GM21723 (cell line): ENCODE measurements around the gene MAN2C1.
A peak's percentile ranks its signal among the peaks of the same experiment; 100 is the strongest.
"Not testable (repeated sequence)": the region's sequence is repeated elsewhere in the genome, so short reads cannot be mapped to it uniquely, and the experiment has no call there.

Experiments
- ATAC-seq: cut with Tn5 transposase; IDR thresholded peaks from one replicate; pipeline ENCODE4 v1.9.1; 2021; ENCODE audit warnings: mild to moderate bottlenecking, moderate library complexity; ENCODE audit not compliant: unreplicated experiment

MAN2C1 gene

DNA sequence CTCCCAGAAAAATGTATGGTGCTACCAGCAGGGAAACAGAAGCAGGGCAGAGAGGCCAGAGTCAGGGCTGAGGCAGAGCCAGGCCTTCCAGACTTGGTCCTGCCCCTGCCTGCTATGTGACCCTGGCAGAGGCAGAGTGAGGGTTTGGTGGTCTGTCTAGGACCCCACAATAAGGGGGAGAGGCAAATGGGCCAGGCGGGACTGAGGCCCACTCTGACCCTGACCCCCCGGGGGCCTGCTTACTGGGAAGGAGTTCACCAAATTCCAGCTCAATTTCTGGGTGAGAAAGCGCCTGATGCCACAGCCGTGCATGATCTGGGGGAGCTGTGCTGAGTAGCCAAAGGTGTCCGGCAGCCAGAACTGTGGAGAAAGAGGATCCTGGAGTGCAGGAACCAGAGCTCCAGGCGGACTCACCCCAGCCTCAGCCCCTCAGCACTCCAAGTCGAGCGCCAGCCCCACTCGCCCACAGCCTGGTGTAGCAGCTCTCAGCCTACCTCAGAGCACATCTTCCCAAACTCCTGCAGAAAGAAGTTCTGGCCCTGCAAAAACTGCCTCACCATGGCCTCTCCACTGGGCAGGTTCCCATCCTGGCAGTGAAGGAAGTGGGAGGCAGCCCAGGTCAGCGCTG lies 6.9 kb downstream of the MAN2C1 start:
- no peak for ATAC-seq

DNA sequence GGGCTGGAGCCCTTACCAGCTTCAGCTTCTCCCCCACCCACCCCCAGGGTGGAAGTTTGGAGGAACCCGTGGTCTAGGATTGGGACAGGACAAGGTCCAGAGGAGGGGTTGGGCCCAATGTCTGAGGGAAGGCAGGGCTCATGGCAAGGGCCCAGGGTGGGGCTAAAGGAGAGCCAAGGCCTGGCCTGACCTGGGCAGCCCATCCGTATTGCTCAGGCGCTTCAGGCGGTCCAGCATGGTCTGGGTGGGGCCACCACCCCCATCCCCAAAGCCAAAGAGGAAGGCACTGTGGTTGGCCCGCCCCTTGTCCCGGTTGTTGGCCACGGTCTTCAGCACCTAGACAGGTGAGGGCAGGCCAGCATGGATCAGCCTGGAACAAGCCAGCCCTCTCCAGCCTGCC lies 7.6 kb downstream of the MAN2C1 start:
- no peak for ATAC-seq

DNA sequence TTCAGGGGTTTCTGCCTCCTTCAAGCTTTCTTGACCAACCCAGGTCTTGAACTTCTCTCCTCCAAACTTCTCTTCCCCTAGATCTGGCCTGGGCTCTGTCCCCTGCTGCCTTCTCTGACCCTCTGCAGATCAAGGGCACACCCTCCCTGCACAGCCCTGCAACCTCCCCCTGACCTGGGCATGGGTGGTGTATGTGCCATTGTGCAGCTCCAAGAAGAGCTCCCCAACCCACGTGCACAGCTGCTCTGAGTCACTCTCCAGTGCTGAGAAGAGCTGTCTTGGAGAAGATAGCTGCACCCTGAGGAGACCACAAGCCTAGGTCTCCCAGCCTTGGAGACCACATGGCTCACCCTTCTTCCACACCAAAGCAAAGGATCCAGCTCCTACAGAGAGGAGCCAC lies 8.0 kb downstream of the MAN2C1 start:
- no peak for ATAC-seq

DNA sequence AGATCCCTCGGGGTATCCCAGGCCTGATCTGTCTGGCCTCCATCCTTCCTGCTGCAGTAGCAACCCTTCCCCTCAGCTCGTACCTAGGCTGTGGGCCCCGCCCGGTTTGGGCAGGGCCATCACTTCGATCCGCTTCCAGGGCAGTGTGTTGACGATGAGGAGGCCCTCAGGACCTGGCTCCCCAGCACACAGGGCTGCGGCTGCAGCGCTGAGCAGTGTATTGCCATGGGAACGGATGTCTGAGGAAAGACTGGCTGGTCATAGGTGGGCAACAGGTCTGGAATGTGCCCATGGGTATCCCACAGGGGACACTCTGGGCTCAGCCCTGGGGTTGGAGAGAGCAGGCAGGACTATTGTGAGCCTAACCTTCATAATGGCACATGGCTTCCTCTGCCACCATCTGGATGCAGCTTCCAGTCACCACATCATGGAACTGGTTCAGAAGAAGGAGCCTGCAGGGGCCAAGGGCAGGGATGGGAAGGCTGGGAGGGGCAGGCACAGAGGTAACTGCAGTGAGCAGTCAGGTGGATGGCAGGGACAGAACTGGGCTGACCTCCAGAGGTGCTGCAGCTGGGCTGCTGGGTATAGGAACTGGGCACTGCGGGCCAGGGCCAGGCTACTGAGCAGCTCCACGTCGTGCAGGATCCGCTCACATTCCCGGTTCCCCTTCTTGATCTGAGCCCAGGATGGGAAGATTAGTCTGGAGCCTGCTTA lies 8.7 kb downstream of the MAN2C1 start:
- ATAC-seq: no peak

DNA sequence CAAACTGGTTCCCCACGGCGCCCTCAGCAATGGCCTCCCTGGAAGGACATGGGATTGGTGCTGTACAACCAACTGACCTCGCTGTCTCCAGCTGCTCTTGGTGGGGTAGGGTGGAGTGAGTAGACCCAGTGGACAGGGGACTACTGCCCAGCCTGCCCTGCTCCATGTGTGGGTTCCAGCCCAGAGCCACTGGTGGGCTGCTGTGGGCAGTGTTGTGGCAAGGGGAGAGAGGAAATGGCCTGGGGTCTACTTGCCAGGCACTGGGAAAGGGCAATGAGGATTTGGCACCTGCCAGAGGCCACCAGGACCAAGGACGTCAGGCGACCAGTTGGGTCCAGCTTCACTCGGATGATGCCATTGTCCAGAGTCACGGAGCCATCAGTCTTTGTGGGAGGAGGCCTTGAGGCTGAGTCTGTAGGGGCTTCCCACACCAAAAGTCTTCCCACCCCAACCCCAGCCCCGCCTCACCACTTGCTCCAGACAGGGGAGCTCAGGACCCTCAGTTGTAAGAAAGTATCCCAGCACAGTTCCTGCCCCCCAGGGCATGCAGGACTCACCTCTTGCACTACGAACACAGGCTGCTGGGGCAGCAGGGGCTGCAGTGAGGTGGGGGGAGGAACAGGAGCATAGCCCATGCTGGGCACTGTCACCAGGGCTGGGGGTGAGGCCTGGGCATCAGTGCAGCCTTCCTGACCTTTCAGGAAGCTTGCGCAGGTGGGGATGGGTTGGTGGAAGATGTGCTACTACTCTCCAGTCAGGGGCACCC lies 9.5 kb downstream of the MAN2C1 start:
- ATAC-seq: no peak

DNA sequence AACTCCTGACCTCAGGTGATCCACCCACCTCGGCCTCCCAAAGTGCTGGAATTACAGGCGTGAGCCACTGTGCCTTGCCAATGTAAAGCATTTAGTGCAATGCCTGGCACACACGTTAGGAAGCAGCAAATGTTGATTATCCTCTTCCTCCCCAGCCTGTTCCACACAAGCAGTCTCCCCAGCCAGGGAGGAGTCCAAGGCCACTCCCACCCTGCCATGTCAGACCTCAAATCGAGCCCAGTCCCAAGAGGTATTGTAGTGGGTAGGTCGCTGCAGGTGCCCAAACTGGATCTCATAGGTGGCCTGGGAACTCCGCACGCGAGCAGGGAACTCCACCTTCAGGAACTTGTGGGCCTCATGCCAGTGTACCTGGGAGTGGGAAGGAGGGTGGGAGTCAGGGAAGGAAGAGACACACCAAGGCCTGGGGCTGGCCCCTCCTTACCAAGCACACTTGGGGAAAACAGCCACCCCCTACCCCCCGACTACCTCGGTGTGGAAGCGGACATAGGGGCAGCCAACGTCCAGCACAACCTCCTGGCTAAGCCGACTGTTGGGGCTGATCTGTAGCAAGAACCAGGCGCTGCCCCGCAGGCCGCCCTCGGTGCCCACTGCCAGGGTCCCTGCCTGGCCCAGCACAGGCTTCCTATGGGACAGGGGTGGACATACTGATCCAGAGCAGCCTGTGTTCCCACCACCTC lies 10.3 kb downstream of the MAN2C1 start:
- ATAC-seq: no peak

DNA sequence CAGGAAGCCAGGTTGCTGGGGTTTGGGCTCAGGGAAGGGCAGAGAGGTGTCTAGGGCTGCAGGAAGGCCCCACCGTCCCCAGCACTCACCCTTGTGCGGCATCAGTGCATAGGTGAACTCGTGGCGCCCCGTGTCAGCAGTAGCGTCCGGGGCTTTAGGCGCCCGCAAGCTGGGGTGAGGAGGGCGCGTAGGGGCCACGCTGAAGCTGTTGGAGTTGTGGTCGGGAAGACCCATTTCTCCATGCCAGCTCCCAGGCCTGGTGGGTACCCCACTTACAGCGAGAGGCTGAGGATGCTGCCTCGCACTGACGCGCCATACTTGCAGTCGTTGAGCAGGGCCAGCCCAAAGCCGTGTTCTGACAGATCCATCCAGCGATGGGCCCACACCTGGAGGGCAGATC lies 11.9 kb downstream of the MAN2C1 start:
- ATAC-seq: no peak

DNA sequence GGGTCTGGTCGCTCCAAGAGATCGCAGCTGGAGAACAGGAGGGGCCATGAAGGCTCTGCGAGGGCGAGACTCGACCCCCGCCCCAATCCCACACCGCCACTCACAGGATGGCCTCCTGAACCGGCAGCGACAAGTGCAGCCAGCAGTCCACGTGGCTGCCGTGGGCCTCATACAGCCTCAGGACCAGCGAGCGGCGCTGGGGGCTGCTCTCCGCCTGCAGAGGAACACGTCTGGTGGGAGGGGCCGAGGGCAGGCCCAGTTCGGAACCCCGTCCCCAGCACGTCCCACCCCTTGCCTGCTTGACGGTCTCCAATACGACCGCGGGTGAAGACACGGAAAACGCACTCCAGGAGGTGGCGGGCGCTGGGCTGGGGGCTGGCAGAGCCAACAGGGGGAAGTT lies 12.4 kb downstream of the MAN2C1 start:
- no peak for ATAC-seq

DNA sequence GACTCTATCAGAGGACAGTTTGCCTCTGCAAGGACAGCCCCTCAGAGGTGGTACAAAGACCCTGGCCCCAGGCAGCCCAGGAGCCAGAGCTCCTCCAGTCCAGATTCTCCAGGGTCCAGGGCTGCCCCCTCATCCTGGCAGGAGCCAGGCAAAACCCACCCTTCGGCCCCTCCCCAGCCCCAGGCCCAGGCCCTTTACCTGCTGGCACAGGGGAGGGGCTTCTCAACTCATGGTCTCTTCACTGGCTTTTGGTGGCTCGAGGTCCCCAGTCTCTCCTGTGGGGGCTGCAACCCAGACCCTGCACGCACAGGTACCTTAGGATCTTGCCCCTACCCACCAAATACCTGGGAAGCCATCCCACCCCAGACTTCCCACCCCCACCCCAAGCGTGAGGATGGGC lies 13.0 kb downstream of the MAN2C1 start:
- ATAC-seq: no peak

DNA sequence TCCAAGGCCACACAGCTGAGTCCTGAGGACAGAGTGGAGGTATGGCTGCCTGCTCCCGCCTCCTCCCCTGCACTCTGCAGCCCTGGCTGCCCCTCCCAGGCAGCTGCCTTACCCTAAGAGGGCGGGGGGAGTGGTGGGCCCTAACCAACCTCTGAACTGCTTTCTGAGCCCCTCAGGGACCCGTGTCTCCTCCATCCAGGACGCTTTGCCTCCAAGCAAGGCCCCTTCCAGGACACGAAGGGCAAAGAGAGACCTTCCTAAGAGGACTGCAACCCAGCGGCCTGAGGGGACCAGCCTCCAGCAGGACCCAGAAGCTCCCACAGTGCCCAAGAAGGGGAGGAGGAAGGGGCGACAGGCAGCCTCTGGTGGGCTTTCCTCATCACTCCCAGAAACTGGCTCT lies 14.0 kb downstream of the MAN2C1 start:
- ATAC-seq: no peak

DNA sequence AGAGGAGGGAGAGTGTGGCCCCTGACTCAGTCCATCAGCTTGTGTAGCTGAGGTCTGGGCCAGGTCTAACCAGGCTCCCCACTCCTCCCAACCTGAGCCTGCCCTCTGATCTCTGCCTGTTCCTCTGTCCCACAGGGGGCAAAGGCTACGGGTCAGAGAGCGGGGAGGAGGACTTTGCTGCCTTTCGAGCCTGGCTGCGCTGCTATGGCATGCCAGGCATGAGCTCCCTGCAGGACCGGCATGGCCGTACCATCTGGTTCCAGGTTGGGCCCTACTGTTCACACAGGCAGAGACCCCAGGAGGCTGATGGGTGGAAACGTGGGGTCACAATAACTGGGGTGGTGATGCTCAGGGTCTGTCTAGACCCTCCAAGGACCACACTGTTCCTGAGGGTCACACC lies 14.8 kb downstream of the MAN2C1 start:
- ATAC-seq: no peak

DNA sequence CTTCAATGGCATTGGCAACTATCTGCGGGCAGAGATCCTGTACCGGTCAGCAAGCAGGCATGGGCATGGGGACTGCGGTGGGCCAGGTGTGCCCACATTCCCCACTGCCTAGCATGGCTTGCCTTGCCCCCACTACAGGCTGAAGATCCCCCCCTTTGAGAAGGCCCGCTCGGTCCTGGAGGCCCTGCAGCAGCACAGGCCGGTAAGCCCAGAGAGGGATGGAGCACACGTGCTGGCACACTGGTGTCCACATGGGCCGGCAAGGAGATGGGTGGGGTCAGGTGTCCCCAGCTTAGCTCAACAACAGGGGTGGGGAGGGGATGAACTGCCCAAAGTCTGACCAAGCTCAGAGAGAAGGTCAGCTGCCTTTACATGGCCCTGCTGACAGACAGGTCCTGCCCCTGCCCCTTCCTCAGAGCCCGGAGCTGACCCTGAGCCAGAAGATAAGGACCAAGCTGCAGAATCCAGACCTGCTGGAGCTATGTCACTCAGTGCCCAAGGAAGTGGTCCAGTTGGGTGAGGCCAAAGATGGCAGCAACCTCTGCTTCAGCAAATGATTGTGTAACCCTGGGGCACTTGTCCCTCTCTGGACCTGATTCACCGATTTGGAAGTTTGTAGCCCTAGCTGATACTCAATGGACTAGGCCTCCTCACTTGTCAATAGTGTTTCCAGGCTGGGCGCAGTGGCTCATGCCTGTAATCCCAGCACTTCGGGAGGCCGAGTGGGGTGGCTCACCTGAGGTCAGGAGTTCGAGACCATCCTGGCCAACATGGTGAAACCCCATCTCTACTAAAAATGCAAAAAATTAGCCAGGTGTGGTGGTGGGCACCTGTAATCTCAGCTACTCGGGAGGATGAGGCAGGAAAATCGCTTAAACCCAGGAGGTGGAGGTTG lies 16.0 kb downstream of the MAN2C1 start:
- ATAC-seq: no peak

DNA sequence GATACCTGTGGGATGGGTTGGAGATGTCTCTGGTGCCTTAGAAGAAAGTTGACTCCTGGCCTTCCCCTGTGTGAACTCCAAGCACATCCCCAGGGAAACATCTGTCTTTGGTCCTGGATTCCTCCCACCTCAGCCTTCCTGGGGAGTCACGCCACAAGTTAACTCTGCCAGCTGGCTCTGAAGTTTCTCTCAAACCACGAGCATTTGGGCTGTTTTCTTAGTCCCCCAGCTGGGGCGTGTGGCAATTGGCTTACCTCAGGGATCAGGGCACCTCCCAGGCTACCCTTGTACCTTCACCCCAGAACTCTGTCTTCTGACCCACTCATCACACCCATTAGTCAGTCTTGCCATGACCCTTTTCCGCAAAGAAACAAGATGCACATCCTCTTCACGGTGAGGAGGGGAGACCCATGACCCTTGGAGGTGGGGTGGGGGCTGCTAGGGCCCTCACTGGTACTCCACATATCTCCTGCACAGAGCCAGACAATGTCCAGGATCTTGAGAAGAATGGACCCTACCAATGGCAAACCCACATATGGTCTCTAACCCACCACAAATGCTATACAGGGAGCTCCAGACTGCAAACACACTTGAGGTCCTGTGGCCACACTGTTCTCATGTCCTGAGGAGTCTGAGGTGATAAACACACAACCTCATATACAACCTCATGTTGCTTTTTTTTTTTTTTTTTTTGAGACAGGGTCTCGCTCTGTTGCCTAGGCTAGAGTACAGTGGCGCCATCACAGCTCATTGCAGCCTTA lies 17.6 kb downstream of the MAN2C1 start:
- no peak for ATAC-seq

DNA sequence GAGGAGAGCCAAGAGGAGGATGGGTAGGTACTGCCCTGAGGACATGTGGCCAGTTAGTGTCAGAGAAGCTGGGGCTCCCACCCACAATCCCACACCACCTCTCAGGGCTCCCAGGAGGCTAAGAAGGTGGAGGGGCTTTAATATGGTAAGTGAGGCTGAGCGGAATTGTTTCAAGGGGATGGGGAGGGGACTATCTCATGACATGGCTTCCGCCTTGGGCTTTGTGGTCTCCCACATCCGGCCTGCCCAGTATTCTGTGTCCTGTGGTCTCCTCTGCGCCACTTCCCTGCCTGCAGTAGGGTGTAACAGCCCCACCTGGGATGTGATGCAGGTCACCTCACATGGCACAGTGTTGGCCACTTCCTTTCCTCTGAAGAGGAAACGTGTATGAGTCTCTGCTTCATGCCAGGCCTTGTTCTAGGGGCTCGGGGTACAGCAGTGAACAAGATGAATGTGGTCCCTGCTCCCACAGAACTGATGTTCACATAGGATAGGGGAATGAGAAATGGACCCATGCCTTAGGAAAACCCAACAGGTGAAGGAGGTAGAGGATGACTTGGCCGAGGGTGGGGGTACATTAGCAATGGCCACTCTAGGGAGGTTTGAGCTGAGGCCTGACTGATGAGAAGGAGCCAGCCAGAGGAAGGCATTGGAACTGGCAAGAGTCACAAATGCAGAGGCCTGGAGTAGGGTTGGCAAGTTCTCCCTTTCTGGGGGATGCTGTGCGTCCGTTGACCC lies 18.4 kb downstream of the MAN2C1 start:
- peak; percentile 45 for ATAC-seq

DNA sequence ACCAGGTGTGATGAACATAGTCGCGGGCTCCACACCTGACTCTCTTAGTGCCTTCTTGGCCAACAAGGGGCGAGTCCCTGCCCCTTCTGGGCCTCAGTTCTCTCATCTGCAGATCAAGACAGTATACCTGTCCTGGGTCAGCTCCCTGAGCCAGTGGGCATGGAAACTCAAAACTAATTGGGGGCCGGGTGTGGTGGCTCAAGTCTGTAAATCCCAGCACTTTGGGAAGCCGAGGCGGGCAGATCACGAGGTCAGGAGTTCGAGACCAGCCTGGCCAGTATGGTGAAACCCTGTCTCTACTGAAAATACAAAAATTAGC lies 19.1 kb downstream of the MAN2C1 start:
- not testable (repeated sequence) for ATAC-seq

DNA sequence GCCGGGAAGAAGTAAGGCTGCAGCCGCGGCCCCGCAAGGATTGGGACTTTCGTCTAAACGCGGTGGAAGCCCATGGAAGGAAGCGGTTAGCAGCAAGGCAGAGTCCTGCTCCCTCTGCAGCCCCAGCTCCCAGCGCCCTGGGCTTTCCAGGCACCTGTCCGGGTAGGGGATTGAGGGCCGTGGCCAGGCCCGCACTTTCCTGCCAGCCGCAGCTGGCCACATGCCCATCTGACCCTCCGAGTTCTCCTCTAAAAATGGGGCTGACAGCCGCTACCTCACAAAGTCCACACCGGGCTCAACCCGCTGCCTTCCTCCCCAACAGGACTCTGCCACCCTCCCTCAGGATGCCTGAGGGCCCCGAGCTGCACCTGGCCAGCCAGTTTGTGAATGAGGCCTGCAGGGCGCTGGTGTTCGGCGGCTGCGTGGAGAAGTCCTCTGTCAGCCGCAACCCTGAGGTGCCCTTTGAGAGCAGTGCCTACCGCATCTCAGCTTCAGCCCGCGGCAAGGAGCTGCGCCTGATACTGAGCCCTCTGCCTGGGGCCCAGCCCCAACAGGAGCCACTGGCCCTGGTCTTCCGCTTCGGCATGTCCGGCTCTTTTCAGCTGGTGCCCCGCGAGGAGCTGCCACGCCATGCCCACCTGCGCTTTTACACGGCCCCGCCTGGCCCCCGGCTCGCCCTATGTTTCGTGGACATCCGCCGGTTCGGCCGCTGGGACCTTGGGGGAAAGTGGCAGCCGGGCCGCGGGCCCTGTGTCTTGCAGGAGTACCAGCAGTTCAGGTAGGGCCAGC lies 19.7 kb downstream of the MAN2C1 start:
- no peak for ATAC-seq

DNA sequence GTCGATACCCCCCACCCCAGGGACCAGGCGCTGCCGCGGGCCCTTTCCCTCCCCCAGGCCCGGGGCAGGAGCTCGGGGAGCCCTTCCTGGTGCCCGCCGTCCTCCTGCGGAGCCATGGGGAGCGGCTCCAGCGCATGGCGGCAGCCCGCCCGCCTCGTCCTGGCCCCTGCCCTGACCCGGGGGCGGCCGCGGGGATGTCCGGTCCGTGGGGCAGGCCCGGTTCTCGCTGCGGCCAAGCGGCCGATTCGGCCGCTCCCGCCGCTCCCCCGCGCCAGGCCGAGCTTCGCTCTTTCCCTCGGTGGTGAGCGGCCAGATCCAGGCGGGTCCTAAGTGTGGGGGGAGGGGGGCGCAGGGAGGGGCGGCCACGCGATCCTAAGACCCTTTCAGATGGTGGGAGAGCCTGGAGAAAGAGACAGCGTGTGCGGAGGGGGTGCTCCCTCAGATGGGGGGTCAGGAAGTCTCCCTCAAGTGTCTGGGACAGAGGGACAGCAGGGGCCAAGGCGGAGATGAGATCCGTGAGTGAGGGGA lies 20.3 kb downstream of the MAN2C1 start:
- no peak for ATAC-seq
